Myocyte (in vitro differentiated cells): ENCODE results near the gene HMGN4. TPM values are rescaled to one million over a fixed set of nuclear protein-coding genes. Genes with fewer than 3 reads are reported as not detected.
"Not testable (repeated sequence)": the region's sequence is repeated elsewhere in the genome, so short reads cannot be mapped to it uniquely, and the experiment has no call there.

ENCODE experiments used
- DNase-seq: peaks from one replicate; pipeline ENCODE4 v3.0.0-alpha.2; 2012; ENCODE audit warnings: low read depth
- total RNA-seq: library from RNA; depleted of rRNA; stranded (reverse); fragments of >200 nt; gene quantifications from 2 replicates; pipeline ENCODE4 v1.2.3, GENCODE V29; 2014

Gene HMGN4
- total RNA-seq, 1 donor from 2014 or later: 57.1 TPM

- not testable (repeated sequence) for DNase-seq
These were observed 15.5 kb upstream of the HMGN4 start for GRCh38 chr6:26522486-26523228.

DNA sequence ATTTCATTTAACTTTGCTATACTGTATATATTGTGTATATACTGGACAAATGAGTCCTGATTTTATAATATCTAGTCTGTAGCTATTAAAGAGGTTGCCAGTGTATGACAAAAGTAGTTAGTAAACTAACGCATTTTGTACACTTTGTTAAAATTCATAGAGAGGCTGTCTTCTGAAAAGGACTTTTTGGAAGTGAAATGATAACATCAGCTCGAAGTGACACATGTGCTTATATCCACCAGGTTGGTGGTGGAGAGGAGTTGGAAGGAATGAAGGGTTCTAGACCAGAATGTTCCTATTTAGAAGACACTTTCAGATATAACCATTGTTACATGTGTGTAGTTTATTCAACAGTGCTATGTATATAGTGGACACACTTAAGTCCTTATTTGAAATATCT, 13.9 kb upstream of the HMGN4 start:
- not testable (repeated sequence) for DNase-seq

DNA sequence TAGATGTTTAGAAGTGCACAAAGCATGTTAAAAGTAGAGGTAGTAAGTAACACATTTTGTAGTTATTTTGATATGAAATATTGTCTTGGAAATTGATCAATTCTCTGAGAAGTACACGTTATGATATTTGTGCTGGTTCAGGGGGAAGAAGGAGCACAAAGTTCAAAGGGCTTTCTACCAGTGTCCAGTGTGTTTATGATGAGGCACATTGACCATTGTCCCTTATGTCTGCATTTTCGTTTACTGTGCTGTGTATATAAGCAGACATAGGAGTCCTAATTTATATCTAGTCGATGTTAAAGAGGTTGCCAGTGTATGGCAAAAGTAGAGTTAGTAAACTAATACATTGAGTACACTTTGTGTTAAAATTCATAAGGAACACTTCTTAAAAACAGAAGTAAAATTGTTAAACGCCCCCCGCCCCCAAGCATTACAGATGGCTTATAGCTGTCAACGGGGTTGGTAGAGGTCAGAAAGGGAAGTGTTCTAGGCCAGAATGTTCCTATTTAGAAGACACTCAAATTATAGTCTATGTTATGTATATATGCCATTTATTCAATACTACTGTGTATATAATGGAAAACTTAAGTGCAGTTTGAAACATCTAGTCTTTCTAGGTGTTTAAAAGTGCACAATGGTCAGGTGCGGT, 13.3 kb upstream of the HMGN4 start:
- no peak for DNase-seq

- DNase-seq: no peak
These were observed 12.3 kb upstream of the HMGN4 start for GRCh38 chr6:26525838-26526237.

- no peak for DNase-seq
These were observed 11.2 kb upstream of the HMGN4 start for GRCh38 chr6:26526928-26527327.

- no peak for DNase-seq
These were observed 8.0 kb upstream of the HMGN4 start for GRCh38 chr6:26530203-26530602.

GRCh38 chr6:26531897-26532296, 6.3 kb upstream of the HMGN4 start:
- no peak for DNase-seq

DNA sequence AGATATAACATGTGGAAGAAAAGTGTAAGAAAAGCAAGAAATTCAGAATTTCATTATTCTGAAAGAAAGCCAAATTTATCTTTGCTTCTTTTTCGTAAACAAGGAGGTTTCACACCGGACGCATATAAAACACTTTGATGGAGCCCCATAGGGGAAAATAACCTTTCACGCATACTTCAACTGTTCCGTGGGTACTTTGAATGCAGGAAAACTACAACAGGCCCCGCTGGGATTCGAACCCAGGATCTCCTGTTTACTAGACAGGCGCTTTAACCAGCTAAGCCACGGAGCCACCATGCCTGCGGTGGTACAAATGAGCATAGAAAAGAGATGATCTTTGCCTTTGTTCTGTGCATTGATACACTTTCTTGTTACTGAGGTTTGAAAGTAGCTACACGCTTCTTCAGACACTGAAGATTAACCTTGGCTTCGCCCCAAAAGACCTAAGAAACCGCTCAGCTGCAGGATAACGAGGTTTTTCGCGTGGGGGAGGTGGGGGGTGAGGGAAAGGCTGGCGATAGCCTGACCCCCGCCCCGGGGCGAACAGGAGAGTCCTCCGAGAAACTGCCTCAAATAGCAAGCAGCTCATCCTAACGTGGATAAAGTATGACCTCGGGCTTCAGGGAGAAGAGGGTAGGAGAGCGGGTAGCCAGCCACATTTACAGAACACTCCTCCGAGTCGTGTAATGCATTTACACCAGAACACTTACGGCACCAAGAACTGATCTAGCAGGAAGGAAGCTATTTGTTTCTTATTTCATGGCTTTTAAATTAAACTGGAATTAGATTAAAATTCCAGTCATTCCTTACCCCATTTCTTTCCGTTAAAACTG, 5.3 kb upstream of the HMGN4 start:
- DNase-seq: peak; percentile 94

DNA sequence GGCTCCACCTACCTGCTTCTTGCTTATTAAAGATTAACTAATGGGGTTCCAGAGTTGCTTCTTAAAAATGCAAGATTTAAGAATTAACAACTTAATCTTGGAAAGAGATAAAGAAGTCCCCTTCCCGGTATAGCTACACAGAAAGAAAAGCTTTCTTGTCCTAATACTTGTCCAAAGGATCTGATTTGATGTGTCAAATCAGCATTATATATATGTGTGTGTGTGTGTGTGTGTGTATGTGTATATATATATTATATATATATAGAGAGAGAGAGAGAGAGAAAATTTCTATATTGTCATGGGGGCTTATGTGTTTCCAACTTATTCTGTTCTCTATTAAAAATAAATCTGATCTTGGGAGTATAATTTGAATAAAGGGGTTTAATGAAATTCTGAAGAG, 4.6 kb upstream of the HMGN4 start:
- DNase-seq: no peak

GRCh38 chr6:26534681-26535465, 3.3 kb upstream of the HMGN4 start:
- peak; percentile 72 for DNase-seq

DNA sequence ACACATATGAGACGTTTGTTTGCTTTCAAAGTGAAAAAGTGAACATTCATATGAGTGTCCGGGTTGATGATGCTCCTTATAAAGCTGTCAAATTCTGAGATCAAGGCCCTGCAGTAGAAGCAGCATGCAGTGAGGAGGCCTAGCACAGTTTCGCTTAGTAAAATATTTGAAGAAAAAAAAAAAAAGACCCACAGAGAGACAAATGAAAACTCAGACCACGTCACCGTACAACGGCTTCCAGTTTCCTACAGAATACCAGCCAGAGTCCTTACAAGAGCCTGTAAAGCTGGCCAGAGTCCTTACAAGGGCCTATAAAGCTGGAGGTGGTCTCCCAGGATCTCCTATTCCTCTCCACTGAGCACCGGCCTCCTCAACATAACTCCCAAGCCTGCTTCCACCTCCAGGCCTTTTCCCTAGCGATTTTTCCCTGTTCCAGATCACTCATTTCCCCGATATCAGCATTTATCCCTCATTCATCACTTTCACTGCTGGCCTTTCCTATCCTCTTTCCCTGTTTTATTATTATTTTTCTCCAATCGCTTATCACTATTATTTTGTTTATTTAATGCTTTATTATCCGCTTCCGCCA, 1.5 kb upstream of the HMGN4 start:
- peak; percentile 48 for DNase-seq

DNA sequence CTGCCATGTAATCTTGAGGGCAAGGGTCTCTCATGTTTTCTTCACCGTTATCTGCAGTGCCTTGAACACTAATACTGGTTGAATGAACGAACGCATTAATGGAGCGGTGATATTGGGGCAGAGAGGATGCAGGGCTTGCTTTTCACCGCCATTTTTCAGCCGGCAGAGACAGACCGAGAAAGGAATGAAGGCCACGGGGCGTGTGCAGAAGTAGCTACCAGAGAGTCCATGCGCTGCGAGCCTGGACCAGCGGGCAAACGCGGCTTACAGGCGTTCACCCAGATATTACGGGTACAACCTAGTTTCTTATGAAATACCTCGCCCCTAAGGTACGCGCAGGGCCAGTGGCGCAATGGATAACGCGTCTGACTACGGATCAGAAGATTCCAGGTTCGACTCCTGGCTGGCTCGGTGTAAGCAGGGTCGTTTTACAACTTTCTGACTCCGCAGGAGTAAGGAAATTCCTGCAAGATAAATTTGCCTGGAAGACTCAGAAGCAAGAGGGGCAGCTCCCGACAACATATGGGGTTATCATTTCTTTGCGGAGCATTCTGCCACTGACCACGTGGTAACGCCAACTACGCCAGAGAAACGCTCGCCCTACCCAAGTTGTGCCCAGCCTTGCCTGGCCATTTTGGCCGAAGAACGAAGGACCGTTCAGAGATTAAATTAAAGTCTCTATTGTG, 863 bp upstream of the HMGN4 start:
- DNase-seq: peak; percentile 93

DNA sequence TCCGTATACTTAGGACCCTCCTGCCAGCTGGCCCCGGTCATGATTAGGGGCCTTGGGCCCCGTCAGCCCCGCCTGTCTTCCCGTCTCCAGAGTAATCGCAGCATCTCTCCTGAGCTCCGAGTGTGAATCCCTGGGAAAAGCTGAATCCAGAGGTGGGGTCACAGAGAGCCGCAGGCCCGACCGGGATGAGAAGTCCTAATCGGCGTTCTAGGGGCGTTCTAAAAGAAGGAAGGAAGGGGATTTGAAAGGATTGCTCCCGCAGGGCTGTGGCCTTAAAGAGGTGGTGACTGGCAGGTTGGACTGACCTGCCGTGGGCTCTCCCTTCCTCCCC, 371 bp downstream of the HMGN4 start:
- DNase-seq: no peak

- peak; percentile 6 for DNase-seq
These were observed 977 bp downstream of the HMGN4 start for GRCh38 chr6:26539071-26539615.

- DNase-seq: no peak
These were observed 3.4 kb downstream of the HMGN4 start for GRCh38 chr6:26541579-26541978.

- DNase-seq: no peak
These were observed 5.8 kb downstream of the HMGN4 start for GRCh38 chr6:26543953-26544352.

DNA sequence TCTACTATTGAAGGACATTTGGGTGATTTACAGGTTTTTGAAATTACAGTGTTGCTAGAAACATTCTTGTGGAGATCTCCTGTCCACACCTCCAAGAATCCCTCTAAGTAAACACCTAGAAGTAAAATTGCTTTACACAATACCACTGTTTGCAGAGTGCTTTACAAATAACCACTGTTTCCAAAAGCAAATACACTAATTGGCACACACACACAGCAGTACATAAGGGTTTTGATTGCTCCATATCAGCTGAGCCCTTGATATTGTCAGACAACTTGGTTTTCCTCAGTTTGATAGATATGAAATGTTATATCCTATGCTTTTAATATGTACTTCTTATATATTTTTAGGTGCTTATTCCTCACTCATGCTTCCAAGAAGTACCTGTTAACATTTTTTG, 6.3 kb downstream of the HMGN4 start:
- no peak for DNase-seq

DNA sequence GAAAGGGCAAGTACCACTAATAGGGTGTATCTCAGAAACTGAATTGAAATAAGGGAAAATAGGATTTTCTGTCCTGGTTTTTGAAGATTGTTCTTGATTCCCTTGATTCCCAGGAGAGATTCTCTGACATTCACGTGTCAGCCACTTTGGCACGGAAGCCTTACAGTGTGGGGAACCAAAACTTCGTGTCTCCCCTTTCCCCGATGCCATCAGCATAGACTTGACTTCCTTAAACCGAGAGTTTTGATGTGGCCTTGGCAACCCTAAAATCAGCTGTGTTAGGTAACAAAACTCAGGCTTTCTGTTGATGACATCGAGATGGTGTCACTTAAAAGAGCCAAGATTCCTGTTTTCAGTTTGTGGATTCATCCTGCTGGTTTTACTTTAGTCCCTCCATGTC, 7.5 kb downstream of the HMGN4 start:
- DNase-seq: no peak

GRCh38 chr6:26547363-26547762, 9.2 kb downstream of the HMGN4 start:
- not testable (repeated sequence) for DNase-seq
